D721Med (cell line): ENCODE measurements around the gene KIF5A.

Source experiments
- DNase-seq: peaks from one replicate; pipeline ENCODE4 v3.0.0; 2011; ENCODE audit warnings: low spot score; ENCODE audit not compliant: insufficient read length
- FAIRE-seq: peaks from 2 replicates; lab custom pipeline; 2011; peaks lifted over from hg19 to GRCh38; lab: Jason Lieb, UNC
- CTCF ChIP-seq: IDR thresholded peaks from 2 replicates; pipeline ENCODE4 v1.5.1; 2012; ENCODE audit warnings: mild to moderate bottlenecking, control low read depth; ENCODE audit not compliant: insufficient read depth; ENCODE audit errors: missing control alignments

KIF5A gene

GRCh38 chr12:57579011-57579410 is 29.2 kb downstream of the KIF5A start:
- no peak for TF ChIP-seq CTCF
- no peak for FAIRE-seq

GRCh38 chr12:57579677-57580465 is 30.0 kb downstream of the KIF5A start:
- FAIRE-seq (no peak), DNase-seq (no peak)
- no peak for TF ChIP-seq CTCF

More at GRCh38 chr12:57579011-57579410, 29.2 kb downstream of the KIF5A start:
- DNase-seq = no peak

- no peak for FAIRE-seq
- TF ChIP-seq CTCF = no peak
Observed at GRCh38 chr12:57580466-57580795, 30.6 kb downstream of the KIF5A start.

GRCh38 chr12:57581802-57582201 is 32.0 kb downstream of the KIF5A start:
- FAIRE-seq (no peak), DNase-seq (no peak)
- TF ChIP-seq CTCF = no peak

More at GRCh38 chr12:57580466-57580795, 30.6 kb downstream of the KIF5A start:
- DNase-seq = no peak

GRCh38 chr12:57582440-57582839 is 32.6 kb downstream of the KIF5A start:
- no peak for TF ChIP-seq CTCF
- no peak for DNase-seq
- no peak for FAIRE-seq

- FAIRE-seq (no peak), DNase-seq (peak; percentile 78)
- TF ChIP-seq CTCF = peak; percentile 97
Observed at GRCh38 chr12:57583008-57583831, 33.4 kb downstream of the KIF5A start.
